Vagina (tissue), 2 donors: ENCODE results near the gene DCUN1D4.

ENCODE experiments used
- CTCF ChIP-seq, 3 experiments: fragments of 450-650 bp in 2 of 3; fragments of 200-600 bp in 1 of 3; sonication (generic) in 1 of 3; IDR thresholded peaks; one replicate each; pipeline ENCODE4 v1.5.1; 2017 to 2019; ENCODE audit warnings: antibody characterized with exemption in 3 of 3, mild to moderate bottlenecking in 2 of 3, moderate library complexity in 2 of 3
- POLR2AphosphoS5 ChIP-seq, 2 donors: sonication (generic); formaldehyde crosslinking; IDR thresholded peaks; one replicate each; pipeline ENCODE4 v1.9.0; 2017; ENCODE audit warnings: antibody characterized with exemption in 2 of 2, mild to moderate bottlenecking in 2 of 2, low read depth in 1 of 2; ENCODE audit not compliant: insufficient read depth in 1 of 2

GRCh38 chr4:51843309-51844152 is 578 bp downstream of the DCUN1D4 start:
- TF ChIP-seq POLR2AphosphoS5 (IDR thresholded peaks at IDR 0.05; ENCODE audit: insufficient read depth in 1 of 2, low read depth in 1 of 2) (no peak), CTCF (IDR thresholded peaks at IDR 0.05) (no peak)
